HCEC 1CT (cell line): ENCODE measurements around the gene EGFR.
A peak's percentile ranks its signal among the peaks of the same experiment; 100 is the strongest.

Experiments used
- DNase-seq: peaks from one replicate; pipeline ENCODE4 v3.0.0-alpha.2; 2017

The EGFR gene

DNA sequence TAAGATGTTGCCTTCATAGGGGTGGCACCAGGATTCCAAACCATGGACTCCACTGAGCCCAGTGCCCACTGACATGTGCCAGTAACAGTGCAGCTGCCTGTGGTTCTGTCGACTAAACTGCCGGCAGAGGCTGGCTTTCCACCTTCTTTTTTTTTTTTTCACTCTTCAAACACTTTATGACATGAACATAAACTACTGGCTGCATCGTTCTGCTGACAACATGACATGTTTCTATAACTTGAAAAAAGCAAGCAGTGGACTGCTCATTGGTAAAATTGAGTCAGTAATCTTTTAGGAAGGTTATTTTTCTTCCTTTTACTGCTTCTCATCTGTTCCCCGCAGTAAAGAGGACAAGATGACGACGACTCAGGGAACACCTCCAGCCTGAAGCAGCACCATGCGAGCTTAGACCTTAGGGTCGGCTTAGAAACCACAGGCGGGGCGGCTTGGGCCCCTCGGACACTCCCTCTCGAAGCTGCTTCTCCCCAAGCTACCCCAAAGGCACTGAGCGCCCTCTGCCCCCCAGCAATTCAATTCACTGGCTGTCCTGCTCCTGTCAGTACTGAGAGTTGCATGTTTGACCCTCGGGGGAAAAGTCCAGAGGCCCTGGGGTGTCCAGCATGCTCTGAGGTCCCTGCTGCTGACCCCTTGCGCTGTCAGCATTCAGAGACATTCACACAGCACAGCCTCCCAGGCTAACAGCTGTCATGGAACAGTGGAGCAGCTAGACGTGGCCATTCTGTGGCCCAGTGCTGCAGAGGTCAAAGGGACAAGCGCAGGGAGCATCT is 112.5 kb downstream of the EGFR start:
- DNase-seq, result no peak

DNA sequence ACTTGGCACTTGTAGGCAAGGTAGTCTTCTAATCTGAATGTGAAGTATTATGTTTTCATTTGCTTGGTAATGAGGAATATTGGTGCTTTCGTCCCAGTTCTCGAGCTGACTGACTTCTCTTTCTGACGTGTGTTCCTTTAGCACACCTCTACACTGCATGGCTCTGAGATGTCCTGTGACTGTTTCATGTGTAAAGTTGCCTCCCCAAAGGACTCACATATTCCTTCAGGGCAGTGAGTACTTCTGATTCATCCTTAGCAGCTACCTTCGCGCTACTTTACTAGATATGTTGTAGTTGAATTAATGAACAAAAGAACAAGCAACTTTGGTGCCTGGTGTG is 113.7 kb downstream of the EGFR start:
- no peak for DNase-seq

DNA sequence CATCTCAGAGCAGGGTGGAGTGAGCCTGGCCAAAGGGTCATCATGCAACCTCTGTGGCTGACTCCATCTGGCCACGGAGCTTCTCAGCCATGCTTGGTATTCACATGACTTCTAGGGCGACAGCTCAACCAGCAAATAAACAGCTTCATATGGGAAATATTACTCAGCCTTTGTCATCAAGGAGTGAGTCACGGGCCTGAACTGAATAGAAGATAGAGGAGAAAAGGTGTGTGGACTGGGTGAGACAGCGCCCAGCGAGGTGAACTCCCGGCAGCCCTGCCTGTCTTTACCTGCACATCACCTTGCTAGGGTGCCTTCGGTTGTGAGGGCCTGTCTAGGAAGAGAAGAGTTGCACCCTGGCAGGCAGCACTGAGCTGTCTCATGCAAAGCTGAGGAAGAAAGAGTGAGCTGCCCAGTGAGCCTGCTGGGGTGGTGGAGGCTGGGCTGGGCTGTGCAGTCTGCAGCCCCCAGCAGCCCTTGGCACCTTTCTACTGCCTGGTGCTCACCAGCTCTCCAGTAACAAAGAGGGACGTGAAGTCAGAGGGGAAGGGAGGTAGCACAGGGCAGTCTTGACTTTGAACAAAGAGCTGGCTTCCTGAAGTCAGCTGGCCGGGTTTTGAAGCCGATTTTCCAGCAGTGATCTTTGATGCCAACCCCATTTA is 114.2 kb downstream of the EGFR start:
- DNase-seq, result peak; percentile 99

DNA sequence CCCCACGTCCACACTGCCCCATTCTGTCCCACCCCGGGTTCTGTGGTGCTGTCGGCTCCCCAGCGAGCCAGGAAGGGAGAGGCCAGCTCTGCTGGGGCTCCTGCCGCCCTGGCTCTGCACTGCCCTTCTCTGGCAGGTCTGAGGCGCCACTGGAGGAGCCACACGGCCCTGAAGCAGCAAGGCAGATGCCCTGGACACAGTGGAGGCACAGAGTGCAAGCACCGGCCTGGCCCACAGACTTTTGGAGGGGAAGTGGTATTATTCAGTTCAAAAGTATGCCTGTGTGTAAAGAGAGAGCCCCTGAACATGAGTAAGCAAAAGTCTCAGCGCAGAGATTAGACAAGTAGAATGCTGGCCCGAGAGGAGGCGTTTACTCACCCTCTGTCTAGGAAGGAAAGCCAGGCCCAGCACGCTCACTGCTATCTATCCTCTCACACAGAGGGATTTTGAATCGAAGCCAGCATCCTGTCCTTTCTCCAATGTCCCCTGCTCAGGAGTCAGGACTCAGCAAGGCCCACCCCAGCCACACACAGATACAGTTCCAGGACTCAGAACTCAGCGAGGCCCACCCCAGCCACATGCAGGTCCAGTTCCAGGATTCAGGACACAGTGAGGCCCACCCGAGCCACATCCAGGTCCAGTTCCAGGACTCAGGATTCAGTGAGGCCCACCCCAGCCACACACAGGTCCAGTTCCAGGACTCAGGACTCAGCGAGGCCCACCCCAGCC is 115.0 kb downstream of the EGFR start:
- DNase-seq, result peak; percentile 100

DNA sequence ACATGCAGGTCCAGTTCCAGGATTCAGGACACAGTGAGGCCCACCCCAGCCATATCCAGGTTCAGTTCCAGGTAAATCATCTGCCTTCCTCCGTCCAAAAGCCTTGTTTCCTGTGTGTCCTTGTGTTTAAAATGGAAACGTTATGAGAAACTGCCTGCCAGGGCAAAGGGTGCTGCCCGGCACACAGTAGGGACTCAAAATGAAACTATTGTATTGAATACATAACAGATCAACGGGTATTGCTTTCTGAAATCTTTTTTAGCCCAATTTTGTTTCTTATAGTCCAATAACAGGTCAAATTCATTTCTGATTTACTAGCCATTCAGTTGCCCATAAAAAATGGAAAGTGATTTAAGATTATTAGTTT is 115.5 kb downstream of the EGFR start:
- DNase-seq, result no peak

DNA sequence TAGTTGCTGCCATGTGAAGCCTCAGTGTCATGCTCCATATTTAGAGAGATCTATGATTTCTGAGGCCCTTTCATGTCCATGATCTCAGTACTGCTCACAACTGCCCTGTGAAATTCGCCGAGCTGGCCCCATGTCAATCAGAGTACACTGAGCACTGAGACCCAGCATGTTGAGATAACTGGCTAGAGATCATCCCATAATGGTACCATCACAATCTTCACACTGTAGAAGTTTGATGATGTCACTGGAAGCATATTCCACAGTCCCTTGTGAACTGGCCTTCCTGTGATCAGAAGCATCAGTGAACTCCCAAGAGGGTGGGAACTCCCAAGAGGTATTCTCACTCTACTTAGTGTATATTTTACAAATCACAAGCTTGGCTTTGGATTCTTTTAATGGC is 116.0 kb downstream of the EGFR start:
- DNase-seq, result no peak

DNA sequence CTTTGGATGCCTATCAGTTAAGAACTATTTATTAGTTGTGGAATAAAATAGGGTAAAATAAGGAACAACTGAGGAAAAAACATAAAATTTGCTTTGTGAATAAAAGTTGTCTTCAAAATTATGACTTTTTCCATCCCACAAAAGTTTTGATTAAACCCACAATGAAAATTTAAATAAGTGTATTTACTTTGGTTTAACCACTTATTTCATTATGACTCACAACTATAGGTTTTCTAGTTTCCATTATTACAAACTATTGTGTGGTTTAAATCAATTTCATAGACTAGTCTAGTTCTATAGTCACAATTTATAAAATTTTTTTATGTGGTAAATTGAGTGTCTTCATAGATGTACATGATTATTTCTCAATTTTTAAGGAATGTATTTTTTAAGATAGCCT is 116.6 kb downstream of the EGFR start:
- no peak for DNase-seq

DNA sequence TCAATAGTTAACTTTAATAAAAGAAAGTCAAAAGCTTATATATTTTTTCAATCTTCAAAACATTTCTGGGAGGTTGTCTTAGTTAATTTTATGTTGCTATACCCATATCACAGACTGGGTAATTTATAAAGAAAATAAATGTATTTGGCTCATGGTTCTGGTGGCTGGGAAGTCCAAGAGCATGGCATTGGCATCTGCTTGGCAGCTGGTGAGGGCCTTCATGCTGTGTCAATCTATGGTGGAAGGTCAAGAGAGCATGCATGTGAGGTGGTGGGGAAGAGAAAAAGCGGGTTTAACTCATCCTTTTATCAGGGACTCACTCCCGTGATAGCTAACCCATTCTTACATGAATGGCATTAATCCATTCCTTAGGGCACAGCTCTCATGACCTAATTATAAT is 119.8 kb downstream of the EGFR start:
- DNase-seq, result no peak

DNA sequence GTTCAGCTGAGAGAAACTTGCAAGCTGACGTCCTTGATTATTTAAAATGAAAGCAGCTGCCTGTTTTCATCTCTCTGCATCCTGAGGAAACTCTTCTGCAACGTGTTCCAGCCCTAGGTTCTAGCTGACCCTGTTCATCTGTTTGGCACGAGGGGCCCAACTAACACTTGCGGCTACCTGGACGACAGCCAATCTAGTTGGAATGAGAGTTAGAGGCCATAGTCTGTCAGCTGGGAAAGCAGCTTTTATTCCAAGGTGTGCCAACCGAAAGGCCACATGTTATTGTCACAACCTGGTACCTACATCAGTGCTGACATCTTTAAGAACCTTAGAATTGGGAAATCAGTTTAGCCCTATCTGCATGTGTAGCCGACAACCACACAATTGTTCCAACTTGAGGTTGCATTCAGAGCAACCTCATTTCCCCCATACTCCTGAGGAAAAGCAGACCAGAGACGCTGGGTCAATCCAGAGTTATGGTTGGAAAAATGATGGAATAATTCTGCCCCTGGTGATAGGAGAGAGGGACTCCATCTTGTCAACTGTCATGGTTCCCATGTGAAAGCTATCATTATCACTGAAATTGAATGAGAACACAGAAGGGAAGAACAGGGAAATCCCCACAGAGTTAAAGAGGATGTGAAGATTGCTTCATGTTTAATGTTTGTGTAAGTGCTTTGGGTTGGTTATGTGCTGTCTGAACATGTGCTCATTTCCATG is 121.6 kb downstream of the EGFR start:
- peak; percentile 59 for DNase-seq

DNA sequence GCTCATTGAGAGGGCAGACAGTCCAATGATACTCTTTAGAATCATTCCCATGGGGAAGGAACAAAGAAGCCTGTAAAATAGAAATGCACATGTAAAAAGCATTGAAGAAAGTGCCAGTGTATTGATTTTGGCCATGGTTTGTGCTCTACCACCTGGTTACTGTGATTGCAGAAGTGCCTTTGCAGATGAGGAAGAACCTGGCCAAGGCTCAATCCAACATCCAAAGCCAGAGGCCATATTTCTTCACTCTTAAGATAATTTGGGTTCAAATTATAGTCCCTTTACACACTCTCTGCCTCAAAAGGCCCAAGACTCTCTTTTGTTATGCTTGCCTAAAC is 122.1 kb downstream of the EGFR start:
- DNase-seq, result no peak

DNA sequence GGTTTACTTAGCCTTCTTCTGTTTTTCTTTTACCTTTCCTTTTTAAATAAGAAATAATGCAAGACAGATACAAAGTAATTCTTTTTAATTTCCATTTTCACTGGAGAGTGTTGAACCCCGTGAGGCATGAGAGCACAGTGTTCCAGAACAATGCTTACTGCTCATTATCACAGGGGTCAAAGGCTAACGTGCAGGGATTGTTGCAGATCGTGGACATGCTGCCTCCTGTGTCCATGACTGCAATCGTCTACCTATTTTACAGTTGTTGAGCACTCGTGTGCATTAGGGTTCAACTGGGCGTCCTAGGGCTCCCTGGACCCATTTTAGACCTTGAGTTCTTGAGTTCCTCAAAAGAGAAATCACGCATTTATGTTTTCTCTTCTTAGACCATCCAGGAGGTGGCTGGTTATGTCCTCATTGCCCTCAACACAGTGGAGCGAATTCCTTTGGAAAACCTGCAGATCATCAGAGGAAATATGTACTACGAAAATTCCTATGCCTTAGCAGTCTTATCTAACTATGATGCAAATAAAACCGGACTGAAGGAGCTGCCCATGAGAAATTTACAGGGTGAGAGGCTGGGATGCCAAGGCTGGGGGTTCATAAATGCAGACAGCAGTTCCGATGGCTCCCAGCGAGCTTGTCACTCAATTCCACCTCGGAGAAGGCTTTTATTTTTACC is 124.2 kb downstream of the EGFR start:
- DNase-seq, result no peak

DNA sequence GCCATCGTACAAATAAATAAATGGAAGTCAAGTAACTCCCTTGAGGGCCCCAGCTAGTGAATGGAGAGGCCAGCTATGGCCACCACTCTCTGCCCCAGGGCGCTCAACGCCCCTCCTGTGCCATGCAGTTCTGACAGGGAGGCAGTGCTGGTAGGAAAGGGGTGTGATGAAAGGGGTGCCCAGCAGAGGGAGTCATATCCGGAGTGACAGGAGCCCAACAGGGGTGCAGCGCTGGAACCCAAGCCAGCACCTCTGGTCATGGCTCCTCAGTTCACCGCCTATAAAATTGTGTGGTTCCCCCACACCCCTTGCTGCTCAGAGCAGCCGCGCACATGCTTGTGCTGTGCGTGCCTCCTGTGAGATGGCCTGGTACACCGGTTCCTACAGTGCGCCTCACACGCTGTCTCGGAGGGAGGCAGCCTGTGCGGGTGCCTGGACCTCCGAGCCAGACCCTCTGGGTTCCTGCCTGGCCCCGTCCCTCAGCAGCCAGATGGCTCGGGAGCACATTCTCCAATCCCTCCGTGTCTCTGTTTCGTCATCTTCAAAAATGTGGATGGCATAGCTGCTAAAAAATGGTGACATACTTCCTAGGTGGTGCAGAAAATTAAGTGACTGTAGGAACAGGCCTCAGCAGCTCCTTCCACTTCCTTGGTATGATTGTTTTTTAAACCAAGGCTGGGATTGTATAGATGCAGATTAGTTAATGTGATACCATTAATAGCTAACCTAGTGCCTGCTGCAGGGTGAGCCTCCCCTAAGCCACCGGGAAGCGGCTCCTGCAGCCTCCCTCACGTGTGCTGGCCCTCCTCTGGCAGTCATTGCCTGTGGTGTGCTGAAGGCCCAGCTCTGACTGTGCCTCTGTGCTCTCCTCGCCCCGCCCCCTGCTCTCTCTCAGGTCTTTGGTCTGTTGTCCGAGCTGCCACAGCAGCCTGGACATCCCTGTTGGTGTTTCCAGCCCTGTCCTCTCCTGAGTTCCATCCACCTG is 125.8 kb downstream of the EGFR start:
- no peak for DNase-seq

DNA sequence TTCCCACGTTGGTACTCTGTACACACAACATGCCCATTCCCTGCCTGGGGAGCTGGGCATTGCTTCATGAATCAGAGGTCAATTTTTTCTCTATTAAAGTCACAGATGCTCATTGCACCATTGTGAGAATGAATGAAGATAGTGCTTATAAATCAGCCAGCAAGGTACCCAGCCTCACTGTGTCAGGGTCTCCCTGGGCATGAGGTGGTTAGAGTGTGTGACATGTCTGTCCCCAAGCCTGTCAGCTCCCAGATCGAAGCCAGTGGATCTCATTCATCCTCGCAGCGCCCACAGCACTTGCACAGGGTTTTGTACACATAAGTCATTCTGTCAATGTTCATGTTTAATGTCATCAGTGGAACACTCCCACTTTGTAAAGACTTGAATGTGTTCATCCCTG is 126.8 kb downstream of the EGFR start:
- no peak for DNase-seq

DNA sequence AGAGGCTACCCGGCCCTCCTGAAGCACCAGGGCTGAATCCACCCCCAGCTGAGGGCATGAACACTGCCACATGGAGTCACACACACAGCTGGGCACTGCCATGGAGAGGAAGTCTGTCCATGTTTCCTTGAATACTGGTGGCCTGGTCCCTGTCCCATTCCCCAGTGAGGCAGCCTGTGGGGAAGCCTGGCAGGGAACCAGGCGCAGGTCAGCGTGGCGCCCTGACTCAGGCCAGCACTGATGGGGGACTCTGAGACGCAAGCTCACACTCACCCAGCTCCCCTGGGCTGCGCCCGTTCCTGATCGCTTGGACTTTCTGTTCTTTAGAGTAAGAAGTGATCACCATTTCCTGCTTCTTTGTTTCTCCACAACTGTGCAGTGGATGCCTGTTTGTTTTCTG is 128.3 kb downstream of the EGFR start:
- no peak for DNase-seq

DNA sequence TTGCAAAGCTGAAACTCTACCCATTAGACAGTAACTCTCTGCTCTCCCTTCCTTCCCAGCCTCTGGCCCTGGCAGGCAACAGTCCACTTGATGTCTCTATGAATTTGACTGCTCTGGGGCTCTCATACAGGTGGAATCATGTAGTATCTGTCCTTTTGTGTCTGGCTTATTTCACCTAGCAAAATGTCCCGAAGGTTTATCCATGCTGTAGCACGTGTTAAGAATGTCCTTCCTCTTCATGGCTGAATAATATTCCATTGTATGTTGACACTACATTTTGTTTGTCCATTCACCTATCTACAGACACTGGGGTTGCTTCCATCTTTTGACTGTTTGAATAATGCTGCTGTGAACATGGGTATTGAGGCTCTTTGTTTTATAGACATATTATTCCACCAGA is 128.9 kb downstream of the EGFR start:
- no peak for DNase-seq

DNA sequence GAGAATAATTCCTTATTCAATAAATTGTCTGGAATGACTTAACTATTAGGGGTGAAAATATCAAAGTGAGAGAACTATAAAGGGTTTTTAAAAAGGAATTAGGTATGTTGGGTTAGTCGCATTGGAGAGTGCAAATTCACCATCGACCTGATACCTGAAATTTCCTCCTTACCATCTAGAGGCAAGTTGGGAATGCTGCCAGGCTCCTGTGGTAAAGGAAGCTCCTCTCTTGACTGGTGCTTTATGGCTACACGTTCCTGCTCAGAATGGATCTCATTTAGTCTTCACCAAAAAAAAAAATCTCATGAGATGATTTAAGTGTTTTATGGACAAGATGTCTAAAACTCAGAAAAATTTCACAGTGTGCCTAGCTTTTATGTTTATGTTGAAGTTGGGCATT is 129.8 kb downstream of the EGFR start:
- DNase-seq, result no peak

DNA sequence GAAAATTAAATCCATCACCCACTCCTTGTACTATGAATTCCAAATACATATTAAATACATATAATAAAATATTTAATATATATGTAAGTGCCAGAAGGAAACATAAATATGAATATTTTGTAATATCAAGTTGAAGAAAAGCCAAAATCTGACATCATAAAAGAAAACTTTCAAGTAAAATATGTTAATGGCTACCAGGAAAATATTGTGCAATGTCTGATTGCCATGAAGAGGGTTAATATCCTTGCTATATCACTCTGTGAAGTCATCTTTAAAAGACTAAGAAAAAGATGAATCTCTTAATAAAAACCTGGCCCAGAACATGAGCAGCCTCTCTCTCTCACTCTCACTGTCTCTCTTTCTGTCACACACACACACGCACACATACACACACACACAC is 130.2 kb downstream of the EGFR start:
- DNase-seq, result peak; percentile 19

DNA sequence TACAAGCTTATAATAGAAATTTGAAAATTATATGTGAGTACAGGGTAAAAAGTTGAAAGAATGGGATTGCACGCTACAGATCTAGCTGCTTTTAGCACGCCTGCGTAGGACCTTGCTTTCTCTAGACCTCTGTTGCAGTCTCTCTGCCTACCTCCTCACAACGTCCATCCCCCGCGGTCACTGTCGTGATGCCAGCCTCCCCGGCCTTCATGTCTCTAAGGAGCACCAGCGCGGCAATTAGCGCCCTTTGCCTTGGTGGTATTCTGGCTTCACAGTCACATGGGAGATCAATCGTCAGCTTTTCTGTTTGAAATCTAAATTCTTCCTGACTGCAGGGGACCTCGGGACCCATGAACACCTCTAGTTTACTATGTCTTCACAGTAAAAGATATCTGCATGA is 131.3 kb downstream of the EGFR start:
- DNase-seq, result no peak

DNA sequence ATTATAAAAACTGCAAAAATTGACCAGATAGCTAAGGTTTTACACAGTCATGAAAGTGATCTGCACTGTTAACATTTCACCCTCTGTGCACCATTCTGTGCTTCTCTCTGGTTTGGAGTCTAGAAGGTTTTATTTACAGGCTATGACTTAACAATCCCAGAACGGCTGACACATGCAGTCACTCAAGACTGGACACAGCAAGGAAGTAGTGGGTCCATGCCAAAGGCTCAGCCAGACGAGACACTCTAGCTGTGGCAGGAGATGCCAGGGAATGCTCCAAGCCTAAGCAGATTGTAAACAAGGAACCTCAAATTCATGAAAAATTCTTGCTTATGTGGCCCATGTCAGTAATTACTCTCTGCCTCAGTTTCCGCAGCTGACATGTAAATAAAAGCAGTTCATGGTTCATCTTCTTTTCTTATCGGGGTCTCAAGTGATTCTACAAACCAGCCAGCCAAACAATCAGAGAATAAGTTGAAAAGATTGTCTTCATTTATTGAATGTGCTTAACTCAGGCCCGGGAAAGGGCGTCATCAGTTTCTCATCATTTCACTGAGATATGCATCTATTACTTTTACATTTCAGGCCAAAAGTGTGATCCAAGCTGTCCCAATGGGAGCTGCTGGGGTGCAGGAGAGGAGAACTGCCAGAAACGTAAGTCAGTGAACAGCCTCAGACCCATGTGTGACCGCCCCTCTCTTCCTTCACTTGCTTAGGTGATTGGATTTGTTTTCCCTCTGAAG is 132.1 kb downstream of the EGFR start:
- no peak for DNase-seq

DNA sequence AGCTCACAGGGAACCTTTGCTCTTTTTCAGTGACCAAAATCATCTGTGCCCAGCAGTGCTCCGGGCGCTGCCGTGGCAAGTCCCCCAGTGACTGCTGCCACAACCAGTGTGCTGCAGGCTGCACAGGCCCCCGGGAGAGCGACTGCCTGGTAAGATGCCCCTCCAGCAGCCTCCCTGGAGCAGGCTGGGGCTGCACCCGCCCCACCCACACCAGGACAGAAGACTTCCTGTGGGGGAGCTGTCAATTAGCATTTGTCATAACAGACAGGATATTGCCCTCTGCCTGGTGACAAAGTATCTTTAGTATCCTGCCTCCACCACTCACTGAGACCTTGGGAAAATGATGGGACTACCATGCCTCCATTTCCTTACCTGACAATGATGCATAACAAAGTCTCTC is 133.7 kb downstream of the EGFR start:
- DNase-seq, result no peak

DNA sequence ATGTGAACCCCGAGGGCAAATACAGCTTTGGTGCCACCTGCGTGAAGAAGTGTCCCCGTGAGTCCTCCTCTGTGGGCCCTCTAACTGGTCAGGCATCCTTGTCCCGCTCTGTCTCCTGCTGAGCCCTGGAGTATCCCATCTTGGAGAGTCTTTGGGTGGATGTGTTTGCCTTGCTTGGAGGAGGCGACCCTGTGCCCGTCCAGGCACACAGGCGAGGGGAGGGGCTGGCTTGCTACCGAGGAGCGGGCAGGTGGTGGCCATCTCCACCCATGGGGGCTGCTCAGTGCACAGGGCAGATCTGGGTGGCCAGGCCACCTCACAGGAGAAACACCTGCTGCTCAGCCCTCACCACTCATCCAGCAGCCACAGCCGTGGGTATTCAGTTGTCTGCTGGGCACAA is 135.3 kb downstream of the EGFR start:
- DNase-seq, result no peak
